DND-41 (cell line): Measurements from ENCODE around the gene KDELR3.

Source experiments
- EZH2 ChIP-seq: IDR thresholded peaks from 3 replicates; pipeline ENCODE4 v1.6.1; 2012; ENCODE audit warnings: borderline replicate concordance, low read depth, mild to moderate bottlenecking, moderate library complexity, low read length, inconsistent platforms; ENCODE audit not compliant: severe bottlenecking
- TF ChIP-seq, protein P1 (sequence below): IDR thresholded peaks from 2 replicates; pipeline ENCODE4 v1.5.1; 2012; ENCODE audit warnings: borderline replicate concordance, low read length, moderate library complexity, mild to moderate bottlenecking; ENCODE audit not compliant: poor library complexity, severe bottlenecking; ENCODE audit errors: extremely low read depth

- TF ChIP-seq, protein P1, sequence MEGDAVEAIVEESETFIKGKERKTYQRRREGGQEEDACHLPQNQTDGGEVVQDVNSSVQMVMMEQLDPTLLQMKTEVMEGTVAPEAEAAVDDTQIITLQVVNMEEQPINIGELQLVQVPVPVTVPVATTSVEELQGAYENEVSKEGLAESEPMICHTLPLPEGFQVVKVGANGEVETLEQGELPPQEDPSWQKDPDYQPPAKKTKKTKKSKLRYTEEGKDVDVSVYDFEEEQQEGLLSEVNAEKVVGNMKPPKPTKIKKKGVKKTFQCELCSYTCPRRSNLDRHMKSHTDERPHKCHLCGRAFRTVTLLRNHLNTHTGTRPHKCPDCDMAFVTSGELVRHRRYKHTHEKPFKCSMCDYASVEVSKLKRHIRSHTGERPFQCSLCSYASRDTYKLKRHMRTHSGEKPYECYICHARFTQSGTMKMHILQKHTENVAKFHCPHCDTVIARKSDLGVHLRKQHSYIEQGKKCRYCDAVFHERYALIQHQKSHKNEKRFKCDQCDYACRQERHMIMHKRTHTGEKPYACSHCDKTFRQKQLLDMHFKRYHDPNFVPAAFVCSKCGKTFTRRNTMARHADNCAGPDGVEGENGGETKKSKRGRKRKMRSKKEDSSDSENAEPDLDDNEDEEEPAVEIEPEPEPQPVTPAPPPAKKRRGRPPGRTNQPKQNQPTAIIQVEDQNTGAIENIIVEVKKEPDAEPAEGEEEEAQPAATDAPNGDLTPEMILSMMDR: no peak
- TF ChIP-seq EZH2: no peak
Observed at GRCh38 chr22:38453996-38454352, 13.9 kb upstream of the KDELR3 start.
